Measurements from ENCODE around the gene DCDC2C.

GRCh38 chr2:3867469-3867868 lies 164.1 kb downstream of the DCDC2C start:
- TF ChIP-seq GATA2 (IDR thresholded peaks at IDR 0.05; ENCODE audit: low read depth, low read length), result no peak
- no peak for TF ChIP-seq GATA3 (IDR thresholded peaks at IDR 0.05; ENCODE audit: low read depth, low read length)

Data from SH-SY5Y (cell line).